K562 (cell line): ENCODE measurements around the gene TMPRSS7. TPM values are rescaled to one million over a fixed set of nuclear protein-coding genes. Genes with fewer than 3 reads are reported as not detected.

Source experiments
- ARID3B ChIP-seq: fragments of 250-450 bp; sonication (Bioruptor Pico); IDR thresholded peaks from 2 replicates; pipeline ENCODE4 v1.4.0; 2020; ENCODE audit warnings: borderline replicate concordance
- DDX20 ChIP-seq: fragments of 450-650 bp; IDR thresholded peaks from 2 replicates; pipeline ENCODE4 v1.6.1; 2016; ENCODE audit warnings: missing genetic modification characterization, low read depth, mild to moderate bottlenecking, missing compliant biosample characterization, moderate library complexity
- HDAC2 ChIP-seq: fragments of 450-650 bp; IDR thresholded peaks from 2 replicates; pipeline ENCODE4 v1.6.1; 2016; ENCODE audit warnings: mild to moderate bottlenecking
- HDAC6 ChIP-seq: IDR thresholded peaks from 2 replicates; pipeline ENCODE4 v1.6.1; 2012; ENCODE audit warnings: low read depth, mild to moderate bottlenecking, control low read depth, inconsistent platforms, low read length, moderate library complexity
- HMGN3 ChIP-seq: IDR thresholded peaks from 2 replicates; pipeline ENCODE4 v1.6.1; 2011; ENCODE audit warnings: borderline replicate concordance, low read depth, mild to moderate bottlenecking, mixed read lengths, low read length; ENCODE audit not compliant: insufficient read length; ENCODE audit errors: extremely low read depth
- LARP7 ChIP-seq: fragments of 450-650 bp; IDR thresholded peaks from 2 replicates; pipeline ENCODE4 v1.6.1; 2016
- MBD2 ChIP-seq: sonication (generic); IDR thresholded peaks from 2 replicates; pipeline ENCODE4 v1.6.1; 2016; ENCODE audit warnings: low read depth, borderline replicate concordance
- POU5F1 ChIP-seq: fragments of 150-350 bp; IDR thresholded peaks from 2 replicates; pipeline ENCODE4 v1.6.1; 2014; ENCODE audit warnings: borderline replicate concordance, low read length, low read depth, mild to moderate bottlenecking; ENCODE audit not compliant: partially characterized antibody
- TRIM25 ChIP-seq: fragments of 450-650 bp; IDR thresholded peaks from 2 replicates; pipeline ENCODE4 v1.7.0; 2016; ENCODE audit warnings: borderline replicate concordance
- TSHZ1 ChIP-seq: fragments of 250-450 bp; sonication (Bioruptor Pico); IDR thresholded peaks from 2 replicates; pipeline ENCODE4 v1.4.0; 2020; ENCODE audit warnings: mild to moderate bottlenecking, moderate library complexity
- UBTF ChIP-seq, 2 experiments: IDR thresholded peaks; 2 replicates each; pipeline ENCODE4 v1.6.1; 2012; ENCODE audit warnings: improper control_type of control experiment in 2 of 2, low read depth in 2 of 2, low read length in 2 of 2, borderline replicate concordance in 1 of 2
- ZNF445 ChIP-seq: fragments of 250-450 bp; sonication (Bioruptor Pico); IDR thresholded peaks from 2 replicates; pipeline ENCODE4 v1.4.0; 2020; ENCODE audit warnings: low read depth, mild to moderate bottlenecking, moderate library complexity
- ZNF512 ChIP-seq: IDR thresholded peaks from 2 replicates; pipeline ENCODE4 v1.6.1; 2016; ENCODE audit warnings: missing genetic modification characterization, missing compliant biosample characterization
- polyA plus RNA-seq, 8 experiments: library from polyadenylated mRNA; depleted of rRNA in 4 of 8; stranded (reverse) in 5 of 8; unstranded in 3 of 8; fragments of >200 nt; fragmentation: Nextera tagmentation in 2 of 8; fragmentation: Illumina TruSeq in 1 of 8; extraction: Ambion mirVana in 2 of 8; extraction: Trizol in 1 of 8; gene quantifications; 2 replicates each; pipeline versions ENCODE4 v1.2.1 to v1.2.3, GENCODE V29; 2011 to 2014; ENCODE audit warnings: inconsistent platforms in 1 of 8, missing spikeins in 1 of 8
- total RNA-seq, 7 experiments: library from RNA; depleted of rRNA in 6 of 7; stranded (reverse); fragments of >200 nt in 6 of 7; fragmentation: Illumina TruSeq in 2 of 7; extraction: Trizol in 2 of 7; gene quantifications; 2 replicates each; pipeline versions ENCODE4 v1.2.1 to v1.2.3, GENCODE V29; 2011 to 2021; ENCODE audit warnings: low replicate concordance in 1 of 7

Gene TMPRSS7
- total and polyA plus RNA-seq, 9 of the 15 experiments (the other 6 are each of a cell fraction or from before 2014, with no cell fraction given) = not detected

- no peak for TF ChIP-seq MBD2
- no peak for TF ChIP-seq HDAC2
- no peak for TF ChIP-seq ARID3B
- TF ChIP-seq ZNF512 (tag) = no peak
- no peak for TF ChIP-seq TSHZ1
- no peak for TF ChIP-seq HMGN3
- no peak for TF ChIP-seq DDX20 (tag)
- no peak for TF ChIP-seq POU5F1
- TF ChIP-seq ZNF445 = no peak
- TF ChIP-seq LARP7 = no peak
- 0 out of 4 replicates have a peak, but pooled peaks of 1 of the 2 experiments have one; percentile 40 for TF ChIP-seq UBTF (IDR thresholded peaks at IDR 0.05; ENCODE audit: borderline replicate concordance in 1 of 2, low read depth in 2 of 2, low read length in 2 of 2)
- TF ChIP-seq HDAC6 = no peak
- TF ChIP-seq TRIM25 = no peak
Measured at GRCh38 chr3:112086076-112086854, 51.7 kb downstream of the TMPRSS7 start, which contains the start of gene C3orf52 (continued).
